ENCODE data around the gene CARS1.

The CARS1 gene

DNA sequence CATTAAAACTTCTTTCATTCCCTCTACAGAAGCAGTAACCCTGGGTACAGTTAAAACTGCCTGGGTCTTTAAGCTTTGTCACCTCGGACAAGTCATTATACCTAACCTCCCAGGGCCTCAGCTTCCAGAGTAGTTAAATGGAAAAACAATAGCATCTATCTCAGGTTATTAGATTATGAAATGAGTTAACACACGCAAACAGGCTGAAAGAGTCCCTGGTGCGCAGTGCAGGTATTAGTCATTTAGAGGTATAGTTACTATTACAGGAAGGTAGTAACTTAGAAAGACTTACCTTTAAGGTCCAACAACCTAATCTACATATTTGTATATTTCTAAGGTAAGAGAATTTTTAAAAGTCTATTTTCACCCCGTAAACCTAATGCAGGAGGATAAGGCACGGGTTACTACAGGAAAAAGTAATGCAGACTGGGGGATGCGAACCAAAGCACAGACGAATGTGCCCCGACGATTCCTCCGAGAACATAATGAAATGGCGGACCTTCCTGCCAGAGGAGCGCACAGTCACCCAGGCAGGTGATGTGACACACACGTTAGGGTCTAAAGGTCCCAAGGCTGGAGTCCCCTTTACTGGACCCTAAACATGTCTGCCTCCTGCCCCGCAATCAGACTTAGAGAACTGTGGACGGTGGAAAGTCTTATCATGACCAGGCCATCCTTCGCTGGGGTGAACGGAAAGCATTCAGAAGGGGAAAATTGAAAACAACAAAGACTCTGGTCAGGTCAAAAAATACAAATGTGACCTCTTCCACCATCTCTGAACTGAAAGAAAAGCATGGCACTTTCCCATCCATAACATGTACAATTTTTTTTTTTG is 66.4 kb downstream of the CARS1 start:
- no peak for FAIRE-seq

DNA sequence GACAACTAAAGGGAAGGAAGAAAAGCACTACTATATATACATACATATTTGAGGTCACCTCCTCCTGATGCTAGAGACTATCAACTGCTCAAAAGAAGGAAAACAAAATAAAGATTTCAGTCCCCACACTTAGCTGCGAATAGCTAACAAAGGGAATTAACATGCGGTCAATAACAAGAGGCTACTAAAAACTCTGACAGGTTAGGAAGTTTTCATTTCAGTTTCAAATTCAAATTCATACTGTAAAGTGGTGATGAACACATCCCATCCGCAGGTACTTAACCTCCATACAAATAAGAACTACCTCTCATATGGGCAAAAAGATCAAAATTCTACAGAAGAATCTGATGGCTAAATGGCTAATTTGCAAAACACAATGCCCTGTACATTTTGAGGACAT is 67.7 kb downstream of the CARS1 start:
- FAIRE-seq: no peak

DNA sequence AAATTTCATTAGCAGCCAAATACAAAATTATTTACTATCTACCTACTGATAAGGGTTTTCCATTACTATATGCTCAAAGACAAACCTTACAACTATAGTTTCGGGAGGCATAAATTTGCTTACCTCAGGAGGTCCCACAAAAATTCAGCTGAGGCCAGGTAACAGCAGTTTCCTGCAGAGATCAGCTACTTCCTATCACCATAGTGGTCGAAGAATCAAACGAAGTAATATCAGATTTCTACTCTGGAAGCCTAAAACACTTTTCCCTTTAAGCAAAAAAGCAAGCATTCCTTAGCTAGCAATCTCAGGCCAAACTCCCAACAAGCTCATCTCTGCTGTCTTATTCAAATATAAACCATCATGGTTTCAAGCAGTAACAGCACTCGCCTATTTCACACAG is 68.2 kb downstream of the CARS1 start:
- FAIRE-seq: no peak

DNA sequence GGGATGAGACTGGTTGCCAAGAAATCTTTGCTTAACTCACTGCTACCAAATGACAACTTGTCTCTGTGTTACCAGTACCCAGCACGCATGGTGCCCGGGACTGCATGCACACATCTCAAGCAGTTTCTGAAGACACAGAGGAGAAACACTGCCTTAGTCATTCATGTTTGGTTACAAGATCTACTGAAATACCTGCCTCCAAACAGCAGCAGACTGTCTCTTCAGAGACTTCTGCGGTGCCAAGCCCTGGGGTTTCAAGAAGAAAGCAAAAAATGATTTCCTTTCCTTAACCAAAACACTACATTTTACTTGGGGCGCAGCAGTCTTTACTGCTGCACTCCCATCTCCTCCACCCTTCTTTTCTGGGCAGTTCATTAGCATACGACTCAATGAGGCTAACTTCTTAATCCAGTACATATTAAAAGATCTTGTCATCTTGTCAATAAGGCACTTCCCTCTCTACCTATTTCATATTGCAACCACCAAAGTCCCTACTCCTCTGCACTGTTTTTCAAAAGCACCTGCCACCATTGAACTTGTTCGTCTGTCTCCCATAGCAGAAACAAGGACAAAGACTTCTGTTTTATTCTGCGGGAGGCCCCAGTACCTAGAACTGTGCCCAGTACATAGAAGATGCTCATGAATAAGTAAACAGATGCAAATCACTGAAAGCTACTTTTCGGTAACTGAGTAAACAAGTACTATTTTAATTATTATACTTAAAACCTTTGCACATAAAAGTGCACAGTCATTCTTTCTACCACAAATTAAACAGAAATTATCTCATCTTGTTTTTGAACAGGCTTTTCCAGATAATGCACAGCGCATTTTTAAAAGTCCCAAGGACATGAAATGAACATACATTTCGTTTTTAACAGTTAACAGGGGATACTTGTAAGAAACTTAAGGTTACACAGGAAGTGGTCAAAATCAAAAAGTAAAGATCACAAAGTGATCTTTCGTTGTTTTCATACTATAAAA is 69.1 kb downstream of the CARS1 start:
- no peak for FAIRE-seq

DNA sequence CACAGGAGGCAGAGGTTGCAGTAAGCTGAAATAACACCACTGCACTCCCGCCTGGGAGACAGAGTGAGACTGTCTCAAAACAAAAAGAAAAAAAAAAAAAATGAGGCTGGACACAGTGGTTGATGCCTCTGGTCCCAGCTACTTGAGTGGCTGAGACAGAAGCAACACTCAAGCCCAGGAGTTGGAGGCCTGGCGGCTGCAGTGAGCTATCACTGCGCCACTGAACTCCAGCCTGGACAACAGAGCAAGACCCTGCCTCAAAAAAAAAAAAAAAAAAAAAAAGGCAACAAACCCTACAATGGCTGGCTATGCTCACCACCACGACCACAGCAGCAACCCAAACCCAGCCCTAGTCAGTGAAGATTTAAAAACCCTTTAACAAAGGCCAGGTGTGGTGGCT is 73.3 kb downstream of the CARS1 start:
- no peak for FAIRE-seq

DNA sequence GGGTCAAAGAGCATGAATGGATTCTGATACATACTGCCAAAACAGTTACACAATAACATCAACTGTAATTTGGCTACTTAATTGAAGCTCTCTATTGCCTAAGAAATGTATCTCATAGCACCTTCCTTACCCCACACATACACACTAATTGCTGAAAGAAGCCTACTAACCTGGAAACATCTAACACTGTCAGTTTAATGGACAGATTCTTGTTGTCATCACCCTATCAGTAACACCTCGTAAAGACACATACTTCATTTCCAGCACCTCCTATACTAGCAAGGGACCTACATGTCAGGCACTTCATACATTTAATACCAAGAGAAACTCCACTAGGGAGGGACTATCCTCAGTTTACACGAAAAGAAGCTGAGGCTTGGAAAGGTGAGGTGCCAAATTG is 75.0 kb downstream of the CARS1 start:
- no peak for FAIRE-seq

DNA sequence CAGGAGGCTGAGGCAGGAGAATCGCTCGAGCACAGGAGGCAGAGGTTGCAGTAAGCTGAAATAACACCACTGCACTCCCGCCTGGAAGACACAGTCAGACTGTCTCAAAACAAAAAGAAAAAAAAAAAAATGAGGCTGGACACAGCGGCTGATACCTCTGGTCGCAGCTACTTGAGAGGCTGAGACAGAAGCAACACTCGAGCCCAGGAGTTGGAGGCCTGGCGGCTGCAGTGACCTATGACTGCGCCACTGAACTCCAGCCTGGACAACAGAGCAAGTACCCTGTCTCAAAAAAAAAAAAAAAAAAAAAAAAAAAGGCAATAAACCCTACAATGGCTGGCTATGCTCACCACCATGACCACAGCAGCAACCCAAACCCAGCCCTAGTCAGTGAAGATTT is 76.1 kb downstream of the CARS1 start:
- no peak for FAIRE-seq

DNA sequence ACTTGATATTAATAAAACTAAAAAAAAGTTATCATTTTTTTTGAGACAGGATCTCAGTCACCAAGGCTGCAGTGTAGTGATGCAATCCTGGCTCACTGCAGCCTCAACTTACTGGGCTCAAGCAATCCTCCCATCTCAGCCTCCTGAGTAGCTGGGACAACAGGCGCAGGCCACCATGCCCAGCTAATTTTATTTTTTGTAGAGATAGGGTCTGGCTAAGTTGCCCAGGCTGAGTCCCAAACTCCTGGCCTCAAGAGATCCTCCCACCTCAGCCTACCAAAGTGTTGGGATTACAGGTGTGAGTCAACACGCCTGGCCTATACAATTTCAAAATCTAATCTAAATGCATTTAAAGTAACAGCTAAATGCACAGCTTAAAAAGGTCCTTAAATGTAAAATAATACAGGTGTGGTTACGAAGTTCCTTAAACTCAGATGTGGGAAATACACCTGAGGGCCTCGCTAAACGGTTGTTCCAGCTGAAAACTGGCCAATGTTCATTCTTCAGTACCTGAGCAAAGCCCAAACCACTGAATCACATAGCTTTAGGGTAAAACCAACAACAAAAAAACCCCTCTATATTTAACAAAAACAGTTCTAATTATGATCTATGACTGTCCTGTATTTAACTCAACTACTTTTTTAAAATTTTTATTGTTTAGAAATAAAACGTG is 76.9 kb downstream of the CARS1 start:
- FAIRE-seq: no peak

DNA sequence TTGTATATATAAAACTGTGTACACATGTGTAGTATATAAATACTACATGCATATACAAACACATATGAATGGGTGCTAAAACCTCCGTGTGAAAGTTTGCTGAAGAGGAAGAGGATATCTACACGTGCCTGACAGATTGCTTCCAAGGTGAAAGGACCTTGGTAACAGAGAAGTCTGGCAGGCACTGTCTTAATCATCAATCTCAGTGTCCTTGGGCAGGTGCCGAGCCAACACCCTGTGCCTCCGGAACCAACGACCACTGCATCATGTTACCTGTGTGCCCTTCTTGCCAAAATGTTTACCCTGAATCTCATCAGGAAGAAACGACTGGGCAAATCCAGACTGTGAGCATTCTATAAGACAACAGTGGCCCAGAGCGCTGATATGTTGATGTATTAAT is 80.1 kb downstream of the CARS1 start:
- FAIRE-seq: no peak

DNA sequence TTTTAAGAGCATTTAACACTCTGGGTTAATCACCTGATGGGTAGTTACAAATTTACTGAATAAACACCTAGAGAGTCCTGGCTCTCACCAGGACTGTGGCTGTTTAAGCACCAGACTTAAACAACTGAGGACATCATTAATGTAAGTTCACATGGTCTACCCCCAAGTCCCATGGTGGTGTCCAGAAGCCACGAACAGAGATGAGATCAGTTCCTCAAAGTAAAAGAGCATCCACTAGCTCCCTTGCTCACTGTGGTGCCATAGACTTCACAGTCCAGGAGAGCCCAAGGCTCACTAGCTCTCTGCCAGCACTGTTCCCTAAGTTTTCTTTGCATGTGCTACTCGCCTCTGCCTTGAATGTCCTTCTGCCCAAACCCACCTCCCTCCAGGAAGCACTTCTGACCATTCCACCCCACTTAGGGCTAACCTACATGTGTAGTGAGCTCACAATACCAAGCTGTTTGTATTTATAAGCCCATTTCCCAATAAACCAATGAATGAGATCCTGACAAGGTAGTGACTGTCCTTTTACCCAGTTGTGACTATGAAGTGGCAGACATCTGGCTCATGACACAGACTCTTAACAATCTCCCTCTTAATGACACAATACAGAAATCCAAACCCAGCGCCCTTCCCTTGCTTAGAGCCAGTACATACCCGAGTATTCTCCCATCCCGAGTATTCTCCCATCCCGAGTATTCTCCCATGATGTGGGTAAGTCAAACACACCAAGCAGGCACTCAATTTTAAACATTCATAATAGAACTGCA is 80.7 kb downstream of the CARS1 start:
- no peak for FAIRE-seq

DNA sequence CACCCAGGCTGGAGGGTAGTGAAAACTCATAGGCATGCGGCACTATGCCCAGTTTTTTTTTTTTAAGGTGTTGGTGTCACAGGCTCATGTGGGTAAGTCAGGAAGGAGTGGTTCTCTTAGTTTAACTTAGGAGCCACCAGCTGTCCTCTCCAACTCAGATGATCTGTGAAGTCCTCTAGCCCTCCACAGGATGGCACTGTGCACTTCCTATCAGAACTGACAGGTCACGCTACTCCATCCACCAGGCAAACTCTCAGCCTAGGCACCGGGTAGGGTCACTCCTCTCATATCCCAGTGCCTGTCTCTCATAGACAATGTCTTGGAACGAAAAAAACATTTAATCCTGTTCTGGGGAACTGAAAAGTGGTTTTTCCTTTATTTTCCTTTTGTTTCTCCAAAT is 81.6 kb downstream of the CARS1 start:
- no peak for FAIRE-seq

DNA sequence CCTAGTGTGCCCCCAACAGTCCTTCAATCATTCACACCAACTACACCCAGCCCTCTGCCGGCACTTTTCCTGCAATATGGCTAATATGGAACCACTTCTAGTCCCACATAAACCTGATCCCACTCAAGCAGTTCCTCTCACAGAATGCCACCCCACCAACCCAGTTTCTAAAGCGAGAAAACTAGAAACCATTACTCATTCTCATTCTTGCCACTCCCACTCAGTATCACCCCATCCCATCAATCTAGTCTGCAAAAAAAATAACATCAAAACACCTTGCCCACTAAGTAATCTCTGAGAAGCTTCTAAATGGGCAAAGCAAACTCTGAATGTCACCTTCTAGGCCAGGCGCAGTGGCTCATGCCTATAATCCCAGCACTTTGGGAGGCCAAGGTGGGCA is 83.0 kb downstream of the CARS1 start:
- no peak for FAIRE-seq

DNA sequence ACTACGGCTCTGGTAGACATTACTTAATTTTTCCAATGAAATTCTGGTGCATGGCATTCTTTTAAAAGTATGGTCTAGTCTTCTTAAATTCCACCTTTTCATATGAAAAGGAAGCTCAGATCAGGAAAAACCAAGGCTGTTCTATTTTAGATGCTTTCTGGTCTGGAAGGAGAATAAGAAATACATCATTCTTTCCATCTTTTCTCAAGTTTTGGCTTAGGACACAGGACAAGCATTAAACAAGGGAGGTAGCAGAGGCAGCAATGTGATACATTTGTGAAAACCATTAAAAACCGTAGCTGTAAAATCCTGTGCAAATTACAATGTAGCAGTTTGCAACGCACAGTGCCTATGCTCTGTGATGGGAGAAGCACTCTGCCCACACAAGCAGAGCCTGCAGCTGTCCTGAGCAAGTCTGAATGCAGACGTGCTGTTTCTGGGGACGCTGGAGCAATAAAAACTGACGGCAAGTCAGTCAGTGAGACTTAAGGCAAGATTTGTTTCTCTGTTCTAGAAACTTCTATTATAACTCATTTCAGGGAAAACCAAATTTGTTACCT is 88.8 kb downstream of the CARS1 start:
- no peak for FAIRE-seq

DNA sequence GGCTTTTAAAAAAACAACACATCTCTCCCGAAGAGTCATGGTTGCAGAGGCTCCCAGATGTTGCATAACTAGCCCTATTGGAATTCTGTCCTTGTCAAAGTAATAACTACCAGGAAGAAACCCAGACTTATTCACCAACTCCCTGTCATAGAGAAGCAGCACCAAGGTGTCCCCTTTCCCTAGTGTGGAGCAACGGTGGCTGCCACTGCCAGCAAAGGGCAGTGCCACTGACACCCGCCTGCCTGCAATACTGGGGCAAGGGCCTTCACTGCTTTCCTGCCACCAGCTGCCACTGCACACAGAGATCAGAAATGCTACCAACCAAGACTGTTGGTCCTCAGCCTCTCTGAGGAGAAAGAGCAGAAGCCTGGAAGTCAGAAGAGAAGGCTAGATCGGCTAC is 92.4 kb downstream of the CARS1 start:
- no peak for FAIRE-seq

DNA sequence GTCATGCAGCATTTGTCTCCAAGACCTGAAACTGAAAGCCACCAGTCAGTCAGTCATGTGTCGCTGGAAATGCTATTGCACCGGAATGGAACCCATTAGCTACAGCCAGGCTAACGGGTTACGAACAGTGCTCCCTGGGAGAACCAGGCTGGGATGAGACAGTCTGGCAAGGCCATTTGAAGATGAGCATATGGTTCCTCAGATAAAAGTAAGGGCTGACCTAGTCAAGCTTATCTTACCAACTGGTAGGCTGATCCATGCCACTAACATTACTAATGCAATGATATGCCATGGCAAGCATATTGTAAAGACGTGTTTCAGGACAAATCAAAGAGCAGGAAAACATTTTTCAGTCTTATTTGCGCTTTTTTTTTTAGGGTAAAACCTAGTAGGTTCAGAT is 93.5 kb downstream of the CARS1 start:
- FAIRE-seq: no peak

DNA sequence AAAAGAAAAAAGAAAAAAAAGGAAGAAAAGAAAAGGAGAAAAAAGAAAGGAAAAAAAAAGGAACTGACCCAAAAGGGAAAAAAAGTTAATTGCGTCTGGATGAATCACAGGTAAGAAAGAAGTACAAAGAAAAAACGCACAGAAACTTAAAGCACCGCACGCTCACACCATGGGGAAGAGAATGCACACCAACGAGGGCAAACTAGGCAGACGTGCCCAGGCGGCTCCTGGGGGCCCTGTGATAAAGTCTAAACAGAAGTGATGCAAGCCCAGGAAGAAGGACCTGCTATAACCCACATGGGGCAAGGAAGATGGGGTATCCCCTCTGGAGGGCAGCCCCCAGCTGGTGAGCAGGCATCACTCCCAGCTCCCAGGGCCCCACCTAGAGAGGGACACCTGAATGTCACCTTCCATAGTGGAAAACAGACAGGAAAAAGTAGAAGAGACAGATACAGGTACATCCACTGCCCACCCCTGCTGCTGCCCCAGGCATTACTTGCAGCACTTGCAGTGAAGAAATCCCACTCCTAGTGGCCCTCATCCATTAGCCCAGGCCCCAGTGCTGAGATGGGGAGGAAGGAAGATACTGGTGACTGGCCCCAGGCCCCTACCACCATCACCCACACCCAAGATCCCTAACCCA is 94.0 kb downstream of the CARS1 start:
- no peak for FAIRE-seq

DNA sequence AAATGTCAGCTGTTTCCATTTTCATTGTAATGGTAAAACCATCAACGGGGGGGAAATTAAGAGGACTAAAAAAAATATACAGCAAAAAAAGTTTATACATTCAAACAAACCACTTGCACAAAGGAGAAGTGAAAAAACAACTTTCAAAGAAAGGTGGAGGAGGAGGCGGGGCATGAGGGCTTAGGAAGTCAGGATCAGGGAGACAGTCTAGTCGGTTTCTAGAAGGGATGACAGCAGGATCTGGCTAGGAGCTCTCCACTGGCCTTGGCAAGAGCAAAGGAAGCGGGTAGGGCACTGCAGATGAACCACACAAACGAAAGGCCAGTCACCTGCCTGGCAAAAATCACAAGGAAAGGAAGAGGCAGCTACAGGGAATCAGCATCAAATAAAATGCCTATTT is 96.1 kb downstream of the CARS1 start:
- no peak for FAIRE-seq

DNA sequence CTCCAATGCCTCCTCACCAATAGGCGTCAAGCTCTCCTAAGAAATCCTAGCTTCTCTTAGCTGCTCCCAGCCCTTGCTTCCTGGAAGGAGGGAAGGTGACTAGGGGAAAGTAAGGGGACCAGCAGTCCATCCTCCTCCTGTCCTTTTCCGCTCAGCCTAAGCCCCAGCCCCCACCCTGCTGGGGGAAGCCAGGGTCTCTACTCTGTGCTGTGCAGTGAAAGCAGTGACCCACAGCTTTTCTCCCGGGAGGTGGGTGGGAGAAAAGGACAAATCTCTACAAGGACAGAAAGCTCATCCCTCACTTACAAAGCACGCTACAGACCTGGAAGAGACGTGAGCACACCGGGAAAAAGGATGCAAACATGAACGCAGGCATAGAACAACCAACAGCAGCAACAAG is 97.1 kb downstream of the CARS1 start:
- FAIRE-seq: no peak

DNA sequence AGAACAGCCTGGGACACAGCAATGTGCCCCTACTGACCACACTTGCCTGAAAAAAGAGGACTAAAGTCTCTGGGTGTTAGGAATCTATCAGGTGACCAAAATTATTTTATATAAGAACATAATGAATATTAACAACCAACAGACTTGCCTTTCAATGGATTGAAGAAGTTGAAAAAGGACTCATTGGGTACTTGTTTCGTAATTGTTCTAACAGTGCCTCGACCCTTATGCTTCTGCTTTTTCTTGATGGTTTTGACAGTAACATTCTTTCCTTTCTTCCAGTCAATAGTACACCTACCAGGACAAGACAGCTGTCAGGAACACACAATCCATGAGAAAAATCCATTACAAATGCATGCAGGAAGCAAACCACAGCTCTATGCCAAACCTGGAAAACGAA is 99.0 kb downstream of the CARS1 start:
- no peak for FAIRE-seq

DNA sequence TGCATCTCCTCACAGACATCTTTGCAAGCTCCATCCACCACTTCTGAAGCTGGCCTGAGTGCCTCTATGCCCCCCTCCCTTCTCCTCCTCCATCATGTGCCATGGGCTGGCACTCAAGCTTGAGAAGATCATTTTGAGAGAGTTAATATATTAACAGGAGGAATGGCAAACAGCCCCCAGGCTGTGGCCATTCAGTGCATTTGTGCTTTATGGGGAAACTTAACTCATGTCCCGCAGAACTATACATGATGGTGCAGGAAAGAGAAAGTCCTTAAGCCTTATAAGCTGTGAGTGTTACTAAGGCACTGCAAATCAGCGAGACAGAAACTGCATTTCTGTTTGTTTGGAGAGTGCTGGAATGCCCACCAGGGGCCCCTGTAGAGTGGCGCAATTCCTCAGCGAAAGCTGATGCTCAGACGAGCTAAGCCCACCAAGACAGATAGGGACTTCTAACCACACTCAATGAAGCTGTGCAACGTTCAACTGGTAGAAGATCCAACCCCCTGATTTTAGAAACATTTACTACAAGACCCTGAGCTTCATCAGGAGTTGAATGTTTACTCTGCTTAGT is 101.2 kb downstream of the CARS1 start:
- no peak for FAIRE-seq

DNA sequence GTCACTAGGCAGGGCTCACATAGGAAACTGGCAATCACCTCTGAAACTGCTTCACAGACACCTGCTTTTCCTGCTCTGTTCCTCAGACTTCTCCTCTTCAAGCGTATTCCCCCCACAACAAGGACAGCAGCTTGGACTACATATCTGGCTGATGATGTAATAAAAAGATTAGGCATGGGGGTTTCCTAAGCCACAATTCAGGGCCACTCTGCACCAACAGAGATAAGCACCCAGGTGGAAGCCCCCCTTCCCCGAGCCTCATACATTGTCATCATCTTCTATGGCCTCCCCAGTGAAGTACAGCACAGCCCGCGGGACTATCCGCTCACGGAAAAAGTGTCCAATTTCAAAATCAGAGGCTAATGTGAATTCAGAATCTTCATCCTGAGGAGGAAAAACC is 103.0 kb downstream of the CARS1 start:
- FAIRE-seq: no peak
